Naive thymus-derived CD4-positive, alpha-beta T cell (primary cell): ENCODE results near the gene PADI1. TPM values are rescaled to one million over a fixed set of nuclear protein-coding genes. Genes with fewer than 3 reads are reported as not detected.

Experiments used
- ATAC-seq: fragments of 150-1000 bp; cut with Tn5 transposase; 2 replicates; pipeline ENCODE4 v1.10.0; 2021; ENCODE audit warnings: mild to moderate bottlenecking, moderate library complexity
- CTCF ChIA-PET: fragments of 350-600 bp; sonication (Branson Sonifier 250); formaldehyde crosslinking; loops from one replicate; lab custom pipeline; 2021; ENCODE audit warnings: antibody characterized with exemption; lab: Charles Lee
- POLR2A ChIA-PET: fragments of 350-600 bp; sonication (Branson Sonifier 250); formaldehyde crosslinking; loops from one replicate; lab custom pipeline; 2021; ENCODE audit warnings: antibody characterized with exemption, inconsistent platforms; lab: Charles Lee
- DNase-seq, 9 donors: peaks; one replicate each; pipeline versions ENCODE4 v3.0.0 to v3.0.0-alpha.2; 2020 to 2022; ENCODE audit warnings: mixed read lengths in 1 of 9
- H3K27ac ChIP-seq: one replicate; pipeline ENCODE4 v1.7.0; 2013; ENCODE audit warnings: mild to moderate bottlenecking, low read depth, low read length, moderate library complexity
- H3K27me3 ChIP-seq, 2 donors: one replicate each; pipeline ENCODE4 v1.7.0; 2013; ENCODE audit warnings: low read length in 2 of 2, mild to moderate bottlenecking in 2 of 2, moderate library complexity in 2 of 2; ENCODE audit not compliant: control insufficient read depth in 2 of 2, insufficient read depth in 2 of 2
- H3K36me3 ChIP-seq, 3 experiments: 1 replicate in 2 of 3; 2 replicates in 1 of 3; pipeline ENCODE4 v1.7.0; 2013; ENCODE audit warnings: low read length in 3 of 3, mild to moderate bottlenecking in 3 of 3, moderate library complexity in 1 of 3; ENCODE audit not compliant: insufficient read depth in 3 of 3, control insufficient read depth in 2 of 3
- H3K4me1 ChIP-seq, 2 donors: one replicate each; pipeline ENCODE4 v1.7.0; 2013; ENCODE audit warnings: low read length in 2 of 2, mild to moderate bottlenecking in 2 of 2, moderate library complexity in 1 of 2; ENCODE audit not compliant: control insufficient read depth in 2 of 2, insufficient read depth in 2 of 2
- H3K4me3 ChIP-seq: 2 replicates; pipeline ENCODE4 v1.7.0; 2013; ENCODE audit warnings: mild to moderate bottlenecking, low read length
- H3K9me3 ChIP-seq, 3 experiments: 1 replicate in 2 of 3; 2 replicates in 1 of 3; pipeline ENCODE4 v1.7.0; 2013; ENCODE audit warnings: low read length in 3 of 3; ENCODE audit not compliant: control insufficient read depth in 2 of 3
- H3K27ac Mint-ChIP-seq, 9 donors: one replicate each; pipeline ENCODE4 v1.8.0; 2020 to 2022; ENCODE audit warnings: mixed read lengths in 9 of 9, mild to moderate bottlenecking in 8 of 9, moderate library complexity in 5 of 9, inconsistent platforms in 2 of 9
- H3K27me3 Mint-ChIP-seq, 5 donors: one replicate each; pipeline ENCODE4 v1.8.0; 2021 to 2022; ENCODE audit warnings: mixed read lengths in 5 of 5, mild to moderate bottlenecking in 1 of 5
- H3K36me3 Mint-ChIP-seq, 5 donors: one replicate each; pipeline ENCODE4 v1.8.0; 2020 to 2022; ENCODE audit warnings: mixed read lengths in 5 of 5, mild to moderate bottlenecking in 3 of 5, inconsistent platforms in 1 of 5
- H3K4me1 Mint-ChIP-seq, 7 donors: one replicate each; pipeline ENCODE4 v1.8.0; 2020 to 2022; ENCODE audit warnings: mixed read lengths in 7 of 7, mild to moderate bottlenecking in 3 of 7, inconsistent platforms in 1 of 7
- H3K4me3 Mint-ChIP-seq, 10 donors: one replicate each; pipeline ENCODE4 v1.8.0; 2020 to 2022; ENCODE audit warnings: mild to moderate bottlenecking in 10 of 10, mixed read lengths in 10 of 10, moderate library complexity in 6 of 10, inconsistent platforms in 2 of 10
- H3K9me3 Mint-ChIP-seq, 11 donors: one replicate each; pipeline ENCODE4 v1.8.0; 2020 to 2022; ENCODE audit warnings: mixed read lengths in 11 of 11, mild to moderate bottlenecking in 4 of 11, inconsistent platforms in 1 of 11, moderate library complexity in 1 of 11
- intact Hi-C, 2 donors: fragments of 100-400 bp; cut with micrococcal nuclease; formaldehyde crosslinking; loops; one replicate each; pipeline ENCODE4 v1.15.1; 2023
- polyA plus RNA-seq, 2 donors: library from polyadenylated mRNA; unstranded; fragments of 300-500 nt; fragmentation: Illumina TruSeq; gene quantifications; one replicate each; pipeline ENCODE4 v1.2.3, GENCODE V29; 2021
- total RNA-seq, 6 experiments: library from RNA in 5 of 6; stranded (reverse) in 5 of 6; gene quantifications; 1 replicate in 5 of 6; 2 replicates in 1 of 6; pipeline ENCODE4 v1.2.3 and lab custom pipeline; 2021 to 2026

The PADI1 gene
- total and polyA plus RNA-seq, 7 experiments from 2014 or later = not detected

DNA sequence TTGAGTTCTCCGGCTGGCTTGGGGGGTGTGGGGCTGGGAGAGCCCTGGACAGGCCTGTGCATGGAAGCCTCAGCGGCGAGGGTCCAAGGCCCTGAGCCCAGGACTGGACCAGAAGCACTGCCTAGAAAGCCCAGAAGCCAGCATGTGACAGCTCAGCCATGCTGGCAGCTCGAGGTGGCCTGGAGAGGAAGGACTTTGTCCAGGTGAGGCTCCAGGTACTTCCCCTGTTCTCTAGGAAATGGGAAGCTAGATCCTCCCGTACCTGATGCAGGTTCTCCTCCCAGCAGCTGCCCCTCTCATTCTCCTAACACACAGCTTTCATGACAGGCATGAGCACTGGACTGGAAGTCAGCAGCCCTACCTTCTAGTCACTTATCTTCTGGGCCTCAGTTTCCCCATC, 50.4 kb downstream of the PADI1 start:
- H3K27me3 Mint-ChIP-seq = peaks cover 0 to 18% (median 4%) of the 10 kb centered on the region in 5 donors
- CTCF ChIA-PET = no interaction called here
- ATAC-seq = no peak

DNA sequence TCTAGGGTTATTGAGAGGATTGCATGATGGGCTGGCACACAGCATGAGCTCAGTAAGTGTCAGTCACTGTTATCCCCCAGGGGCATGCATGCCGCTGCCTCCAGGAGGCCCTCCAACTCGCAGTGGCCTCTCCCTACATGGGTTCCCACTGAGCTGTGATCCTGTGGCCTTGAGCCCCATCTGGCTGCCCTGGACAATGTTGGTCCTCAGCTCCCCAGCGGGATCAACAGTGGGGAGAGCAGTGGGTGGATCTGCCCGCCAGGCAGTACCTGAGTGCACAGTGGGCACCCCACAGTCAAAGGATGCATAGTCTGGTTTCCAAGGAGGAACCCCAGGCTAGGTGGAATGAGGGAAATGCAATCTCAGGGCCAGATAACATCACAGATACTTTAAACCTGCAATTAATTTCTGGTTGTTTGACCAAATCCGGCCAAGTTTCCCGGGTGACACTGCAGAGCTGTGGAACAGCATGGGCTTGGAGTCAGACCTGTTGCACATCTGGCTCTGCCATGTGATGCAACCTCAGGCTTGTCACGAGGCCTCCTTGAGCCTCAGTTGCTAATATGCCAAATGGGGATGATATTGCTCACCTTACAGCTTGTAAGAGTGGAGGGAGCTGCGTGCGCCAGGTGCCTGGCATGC, 53.3 kb downstream of the PADI1 start:
- no peaks in the 10 kb centered on the region for H3K9me3 ChIP-seq
- ATAC-seq = no peak
- no peak overlapping the region for H3K27ac ChIP-seq
- POLR2A ChIA-PET = no interaction called here
- no peaks in the 10 kb centered on the region for H3K4me1 ChIP-seq
- Mint-ChIP-seq H3K4me1 (no peaks in the 10 kb centered on the region), H3K4me3 (no peak overlapping the region), H3K9me3 (peaks cover 0 to 6% (median 0%) of the 10 kb centered on the region in 11 donors), H3K27ac (no peak overlapping the region), H3K27me3 (peaks cover 0 to 15% (median 8%) of the 10 kb centered on the region in 5 donors), H3K36me3 (no peaks in the 10 kb centered on the region)
- no peak overlapping the region for H3K4me3 ChIP-seq
- H3K27me3 ChIP-seq = no peaks in the 10 kb centered on the region
- intact Hi-C loops = no loop called here
- H3K36me3 ChIP-seq = no peaks in the 10 kb centered on the region
- no peak for DNase-seq
- CTCF ChIA-PET = no interaction called here

More for the DNA sequence above, 50.4 kb downstream of the PADI1 start:
- intact Hi-C loops = no loop called here
- no peaks in the 10 kb centered on the region for H3K36me3 ChIP-seq
- Mint-ChIP-seq H3K4me3 (no peak overlapping the region), H3K4me1 (peaks cover 0 to 1% (median 0%) of the 10 kb centered on the region in 7 donors), H3K9me3 (no peaks in the 10 kb centered on the region), H3K36me3 (no peaks in the 10 kb centered on the region), H3K27ac (no peak overlapping the region)
- POLR2A ChIA-PET = no interaction called here
- no peak overlapping the region for H3K27ac ChIP-seq
- H3K27me3 ChIP-seq = no peaks in the 10 kb centered on the region
- H3K9me3 ChIP-seq = no peaks in the 10 kb centered on the region
- no peaks in the 10 kb centered on the region for H3K4me1 ChIP-seq
- no peak overlapping the region for H3K4me3 ChIP-seq
- DNase-seq = no peak

DNA sequence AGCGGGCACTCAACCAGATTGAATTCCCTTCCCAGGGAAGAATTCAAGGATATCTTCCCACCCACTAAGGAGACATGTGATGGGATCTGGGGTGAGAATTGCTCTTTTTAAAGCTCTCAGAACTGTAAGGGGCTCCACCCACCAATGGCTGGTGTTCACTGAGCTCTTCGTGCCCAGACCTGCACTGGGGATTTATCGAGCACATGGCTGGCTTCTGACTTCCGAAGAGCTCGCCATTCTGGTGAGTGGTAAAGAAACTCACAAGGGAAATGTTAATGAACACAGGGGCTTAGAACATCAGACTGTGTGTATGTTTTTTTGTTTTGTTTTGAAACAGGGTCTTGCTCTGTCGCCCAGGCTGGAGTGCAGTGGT, 53.8 kb downstream of the PADI1 start:
- intact Hi-C loops = no loop called here
- ATAC-seq (no peak), DNase-seq (no peak)
- Histone ChIP-seq H3K9me3 (no peaks in the 10 kb centered on the region), H3K4me3 (no peak overlapping the region), H3K27ac (no peak overlapping the region), H3K4me1 (no peaks in the 10 kb centered on the region), H3K27me3 (no peaks in the 10 kb centered on the region), H3K36me3 (no peaks in the 10 kb centered on the region)
- Mint-ChIP-seq H3K27me3 (peaks cover 0 to 15% (median 8%) of the 10 kb centered on the region in 5 donors), H3K9me3 (peaks cover 0 to 6% (median 0%) of the 10 kb centered on the region in 11 donors), H3K36me3 (no peaks in the 10 kb centered on the region), H3K4me1 (peaks cover 0 to 2% (median 0%) of the 10 kb centered on the region in 7 donors), H3K4me3 (no peak overlapping the region), H3K27ac (no peak overlapping the region)
- POLR2A ChIA-PET = no interaction called here
- CTCF ChIA-PET = no interaction called here

DNA sequence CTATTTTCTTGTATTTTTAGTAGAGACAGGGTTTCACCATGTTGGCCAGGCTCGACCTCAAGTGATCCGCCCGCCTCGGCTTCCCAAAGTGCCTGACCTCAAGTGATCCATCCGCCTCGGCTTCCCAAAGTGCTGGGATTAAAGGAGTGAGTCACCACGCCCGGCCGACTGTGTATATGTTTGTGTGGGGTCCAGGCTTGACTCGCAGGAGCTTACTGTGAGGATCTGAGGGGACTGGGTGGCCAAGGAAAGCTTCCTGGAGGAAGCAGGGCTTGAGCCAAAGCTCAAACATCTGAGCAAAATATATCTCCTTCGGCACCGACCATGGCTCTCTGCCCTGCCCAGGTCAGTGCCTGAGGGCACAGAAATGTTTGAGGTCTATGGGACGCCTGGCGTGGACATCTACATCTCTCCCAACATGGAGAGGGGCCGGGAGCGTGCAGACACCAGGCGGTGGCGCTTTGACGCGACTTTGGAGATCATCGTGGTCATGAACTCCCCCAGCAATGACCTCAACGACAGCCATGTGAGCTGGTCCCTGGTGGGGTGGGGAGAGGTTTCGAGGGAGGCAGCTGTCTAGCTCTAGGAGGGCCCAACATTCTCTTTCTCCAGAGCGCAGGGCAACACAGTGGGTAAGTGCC, 54.4 kb downstream of the PADI1 start:
- Histone ChIP-seq H3K9me3 (no peaks in the 10 kb centered on the region), H3K27ac (no peak overlapping the region), H3K4me3 (no peak overlapping the region), H3K4me1 (no peaks in the 10 kb centered on the region), H3K36me3 (no peaks in the 10 kb centered on the region), H3K27me3 (no peaks in the 10 kb centered on the region)
- intact Hi-C loops = no loop called here
- POLR2A ChIA-PET = no interaction called here
- ATAC-seq (no peak), DNase-seq (no peak)
- Mint-ChIP-seq H3K9me3 (peaks cover 0 to 6% (median 0%) of the 10 kb centered on the region in 11 donors), H3K4me3 (no peak overlapping the region), H3K4me1 (peaks cover 0 to 2% (median 0%) of the 10 kb centered on the region in 7 donors), H3K36me3 (no peaks in the 10 kb centered on the region), H3K27ac (no peak overlapping the region), H3K27me3 (peaks cover 0 to 15% (median 8%) of the 10 kb centered on the region in 5 donors)
- CTCF ChIA-PET = no interaction called here

DNA sequence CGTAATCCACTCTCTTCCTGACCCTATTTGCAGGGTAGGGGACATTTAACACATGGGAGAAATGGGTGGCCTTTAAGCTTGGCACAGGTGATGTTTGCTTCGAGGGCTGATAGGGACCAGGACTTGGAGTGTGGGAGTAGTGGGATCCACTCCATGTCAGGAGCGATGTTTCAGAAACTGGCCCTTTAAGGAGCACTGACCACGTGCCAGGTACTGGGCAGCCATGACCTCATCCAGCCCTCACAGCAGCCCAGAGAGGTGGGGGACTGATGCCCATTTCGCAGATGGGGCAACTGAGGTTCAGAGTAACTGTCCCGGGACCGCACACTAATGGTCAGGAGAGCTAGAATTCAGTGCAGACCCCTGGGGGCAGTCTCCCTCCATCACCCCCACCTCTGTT, 55.3 kb downstream of the PADI1 start:
- CTCF ChIA-PET = no interaction called here

DNA sequence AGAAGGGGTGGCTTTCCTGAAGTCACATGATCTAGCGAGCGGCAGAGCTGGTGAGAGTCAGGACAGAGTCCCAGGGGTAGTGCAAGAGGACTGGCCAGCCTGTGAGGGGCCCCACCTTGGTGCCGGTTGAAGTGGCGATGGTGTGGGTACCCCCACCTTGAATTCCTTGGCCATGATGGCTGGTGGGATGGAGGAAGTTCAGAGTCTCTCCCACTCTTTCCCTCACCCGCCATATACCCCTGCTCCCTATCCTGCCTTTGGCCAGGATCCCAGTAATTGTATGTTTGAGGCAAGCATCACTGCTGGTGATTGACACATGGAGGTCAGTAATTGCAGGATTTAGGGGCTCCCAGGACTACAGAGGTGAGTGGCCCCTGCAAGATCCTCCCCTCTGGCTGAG, 55.8 kb downstream of the PADI1 start:
- ATAC-seq (no peak), DNase-seq (no peak)
- Mint-ChIP-seq H3K27ac (no peak overlapping the region), H3K27me3 (peaks cover 0 to 15% (median 8%) of the 10 kb centered on the region in 5 donors), H3K4me1 (peaks cover 0 to 2% (median 0%) of the 10 kb centered on the region in 7 donors), H3K4me3 (no peak overlapping the region), H3K9me3 (peaks cover 0 to 6% (median 0%) of the 10 kb centered on the region in 11 donors), H3K36me3 (no peaks in the 10 kb centered on the region)
- Histone ChIP-seq H3K27ac (no peak overlapping the region), H3K4me1 (no peaks in the 10 kb centered on the region), H3K9me3 (no peaks in the 10 kb centered on the region), H3K4me3 (no peak overlapping the region), H3K27me3 (no peaks in the 10 kb centered on the region), H3K36me3 (no peaks in the 10 kb centered on the region)
- intact Hi-C loops = no loop called here
- ChIA-PET POLR2A (no interaction called here), CTCF (no interaction called here)

More for the DNA sequence above, 55.3 kb downstream of the PADI1 start:
- Mint-ChIP-seq H3K36me3 (no peaks in the 10 kb centered on the region), H3K4me3 (no peak overlapping the region), H3K27ac (no peak overlapping the region), H3K9me3 (peaks cover 0 to 6% (median 0%) of the 10 kb centered on the region in 11 donors), H3K4me1 (peaks cover 0 to 2% (median 0%) of the 10 kb centered on the region in 7 donors), H3K27me3 (peaks cover 0 to 15% (median 8%) of the 10 kb centered on the region in 5 donors)
- H3K27ac ChIP-seq = no peak overlapping the region
- no peaks in the 10 kb centered on the region for H3K27me3 ChIP-seq
- no peaks in the 10 kb centered on the region for H3K4me1 ChIP-seq
- POLR2A ChIA-PET = no interaction called here
- H3K36me3 ChIP-seq = no peaks in the 10 kb centered on the region
- H3K4me3 ChIP-seq = no peak overlapping the region
- DNase-seq (no peak), ATAC-seq (no peak)
- H3K9me3 ChIP-seq = no peaks in the 10 kb centered on the region
- intact Hi-C loops = no loop called here

DNA sequence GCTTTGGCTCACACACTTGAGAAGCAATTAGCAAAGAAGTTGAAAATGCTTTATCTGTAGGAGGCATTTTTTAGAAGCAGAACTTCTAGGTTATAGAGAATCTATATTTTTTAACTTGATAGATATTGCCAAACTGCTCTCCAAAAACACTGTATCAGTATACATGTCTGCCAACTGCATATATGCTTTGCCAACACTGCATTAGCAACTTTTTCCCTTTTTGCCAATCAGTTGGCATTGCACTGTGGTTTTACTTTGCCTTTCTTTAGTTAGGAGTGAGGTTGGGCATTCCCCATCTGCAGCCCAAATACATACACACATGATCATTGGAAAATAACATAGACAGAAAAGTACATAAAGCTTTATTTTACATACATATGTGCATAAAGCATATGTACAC, 59.0 kb downstream of the PADI1 start:
- H3K27me3 ChIP-seq = no peaks in the 10 kb centered on the region
- H3K27ac Mint-ChIP-seq = no peak overlapping the region
- H3K27me3 Mint-ChIP-seq = peaks cover 0 to 10% (median 5%) of the 10 kb centered on the region in 5 donors
- ChIA-PET POLR2A (no interaction called here), CTCF (no interaction called here)
- H3K4me3 Mint-ChIP-seq = no peak overlapping the region
- ATAC-seq (no peak), DNase-seq (no peak)
- H3K27ac ChIP-seq = no peak overlapping the region
- H3K4me1 Mint-ChIP-seq = peaks cover 0 to 2% (median 0%) of the 10 kb centered on the region in 7 donors
- H3K9me3 ChIP-seq = no peaks in the 10 kb centered on the region
- no peaks in the 10 kb centered on the region for H3K36me3 ChIP-seq
- peaks cover 0 to 6% (median 0%) of the 10 kb centered on the region in 11 donors for H3K9me3 Mint-ChIP-seq
- H3K4me1 ChIP-seq = no peaks in the 10 kb centered on the region
- intact Hi-C loops = no loop called here
- H3K4me3 ChIP-seq = no peak overlapping the region
- no peaks in the 10 kb centered on the region for H3K36me3 Mint-ChIP-seq
